MG63 (cell line): ENCODE data around the gene BIN2. TPM values are rescaled to one million over a fixed set of nuclear protein-coding genes. Genes with fewer than 3 reads are reported as not detected.
A peak's percentile ranks its signal among the peaks of the same experiment; 100 is the strongest.
"Not testable (repeated sequence)": the region's sequence is repeated elsewhere in the genome, so short reads cannot be mapped to it uniquely, and the experiment has no call there.

Experiments
- DNase-seq: peaks from one replicate; pipeline ENCODE4 v3.0.0-alpha.2; 2020
- H3K27me3 ChIP-seq: fragments of 250-450 bp; sonication (Bioruptor Pico); 2 replicates; pipeline ENCODE4 v1.5.1; 2020; ENCODE audit warnings: mild to moderate bottlenecking, moderate library complexity
- H3K36me3 ChIP-seq: fragments of 250-450 bp; sonication (Bioruptor Pico); 2 replicates; pipeline ENCODE4 v1.5.1; 2020; ENCODE audit warnings: mild to moderate bottlenecking, moderate library complexity
- H3K4me3 ChIP-seq: fragments of 250-450 bp; sonication (Bioruptor Pico); 2 replicates; pipeline ENCODE4 v1.5.1; 2020; ENCODE audit warnings: mild to moderate bottlenecking, moderate library complexity
- H3K9me3 ChIP-seq: fragments of 250-450 bp; sonication (Bioruptor Pico); 2 replicates; pipeline ENCODE4 v1.5.1; 2020; ENCODE audit warnings: mild to moderate bottlenecking, moderate library complexity
- total RNA-seq: library from RNA; depleted of rRNA; stranded (reverse); fragments of >200 nt; shearing (Covaris generic); gene quantifications from 2 replicates; pipeline ENCODE4 v1.2.3, GENCODE V29; 2014; ENCODE audit warnings: low replicate concordance

The BIN2 gene
- total RNA-seq, 1 experiment from 2014 or later, result not detected

GRCh38 chr12:51357374-51358047 lies 33.5 kb upstream of the BIN2 start:
- H3K9me3 ChIP-seq, result no peaks in the 10 kb centered on the region
- no peaks in the 10 kb centered on the region for H3K36me3 ChIP-seq
- no peak overlapping the region for H3K4me3 ChIP-seq
- no peak for DNase-seq
- H3K27me3 ChIP-seq, result no peaks in the 10 kb centered on the region

GRCh38 chr12:51351913-51352532 lies 28.0 kb upstream of the BIN2 start:
- H3K9me3 ChIP-seq, result no peaks in the 10 kb centered on the region
- no peak overlapping the region for H3K4me3 ChIP-seq
- H3K36me3 ChIP-seq, result no peaks in the 10 kb centered on the region
- no peaks in the 10 kb centered on the region for H3K27me3 ChIP-seq
- DNase-seq, result peak; percentile 14

GRCh38 chr12:51349026-51349425 lies 25.1 kb upstream of the BIN2 start:
- Histone ChIP-seq H3K27me3 (no peaks in the 10 kb centered on the region), H3K4me3 (no peak overlapping the region), H3K36me3 (no peaks in the 10 kb centered on the region), H3K9me3 (no peaks in the 10 kb centered on the region)
- DNase-seq, result peak; percentile 20

GRCh38 chr12:51348116-51348515 lies 24.1 kb upstream of the BIN2 start:
- Histone ChIP-seq H3K4me3 (no peak overlapping the region), H3K36me3 (no peaks in the 10 kb centered on the region), H3K27me3 (no peaks in the 10 kb centered on the region), H3K9me3 (no peaks in the 10 kb centered on the region)
- DNase-seq, result no peak

GRCh38 chr12:51346581-51346980 lies 22.6 kb upstream of the BIN2 start, which contains the start of gene CELA1:
TSS of gene CELA1 (minus strand) at chr12:51346679. CDS start at chr12:51346638, 41 bp downstream.
- Histone ChIP-seq H3K4me3 (no peak within 1 kb of the TSS), H3K27me3 (no peaks in the 10 kb centered on the region), H3K36me3 (no peaks in the 10 kb centered on the region), H3K9me3 (no peaks in the 10 kb centered on the region)
- DNase-seq, result no peak

GRCh38 chr12:51345681-51346080 lies 21.7 kb upstream of the BIN2 start:
- H3K4me3 ChIP-seq, result no peak overlapping the region
- no peaks in the 10 kb centered on the region for H3K36me3 ChIP-seq
- H3K27me3 ChIP-seq, result no peaks in the 10 kb centered on the region
- H3K9me3 ChIP-seq, result no peaks in the 10 kb centered on the region
- peak; percentile 16 for DNase-seq

GRCh38 chr12:51343201-51343600 lies 19.2 kb upstream of the BIN2 start:
- Histone ChIP-seq H3K9me3 (no peaks in the 10 kb centered on the region), H3K36me3 (no peaks in the 10 kb centered on the region), H3K27me3 (no peaks in the 10 kb centered on the region), H3K4me3 (no peak overlapping the region)
- no peak for DNase-seq

- no peaks in the 10 kb centered on the region for H3K27me3 ChIP-seq
Measured at GRCh38 chr12:51342416-51342815, 18.4 kb upstream of the BIN2 start.

GRCh38 chr12:51341251-51342007 lies 17.5 kb upstream of the BIN2 start:
- Histone ChIP-seq H3K27me3 (no peaks in the 10 kb centered on the region), H3K36me3 (no peaks in the 10 kb centered on the region), H3K9me3 (no peaks in the 10 kb centered on the region), H3K4me3 (no peak overlapping the region)
- peak; percentile 30 for DNase-seq

More at GRCh38 chr12:51342416-51342815, 18.4 kb upstream of the BIN2 start:
- Histone ChIP-seq H3K36me3 (no peaks in the 10 kb centered on the region), H3K9me3 (no peaks in the 10 kb centered on the region), H3K4me3 (no peak overlapping the region)
- DNase-seq, result no peak

- DNase-seq, result no peak
Measured at GRCh38 chr12:51339750-51340149, 15.8 kb upstream of the BIN2 start.

GRCh38 chr12:51337336-51337735 lies 13.4 kb upstream of the BIN2 start:
- not testable (repeated sequence) for DNase-seq, H3K36me3 ChIP-seq, H3K9me3 ChIP-seq, H3K4me3 ChIP-seq, H3K27me3 ChIP-seq

More at GRCh38 chr12:51339750-51340149, 15.8 kb upstream of the BIN2 start:
- Histone ChIP-seq H3K27me3 (no peaks in the 10 kb centered on the region), H3K4me3 (no peak overlapping the region), H3K36me3 (no peaks in the 10 kb centered on the region), H3K9me3 (no peaks in the 10 kb centered on the region)

- DNase-seq, result no peak
- H3K36me3 ChIP-seq, result no peaks in the 10 kb centered on the region
- H3K9me3 ChIP-seq, result no peaks in the 10 kb centered on the region
- H3K4me3 ChIP-seq, result no peak overlapping the region
- no peaks in the 10 kb centered on the region for H3K27me3 ChIP-seq
Measured at GRCh38 chr12:51335931-51336330, 12.0 kb upstream of the BIN2 start.

- no peak for DNase-seq
- Histone ChIP-seq H3K4me3 (no peak overlapping the region), H3K36me3 (no peaks in the 10 kb centered on the region), H3K9me3 (no peaks in the 10 kb centered on the region), H3K27me3 (no peaks in the 10 kb centered on the region)
Measured at GRCh38 chr12:51334764-51335163, 10.8 kb upstream of the BIN2 start.

GRCh38 chr12:51333536-51333935 lies 9.6 kb upstream of the BIN2 start:
- H3K4me3 ChIP-seq, result no peak overlapping the region
- no peaks in the 10 kb centered on the region for H3K9me3 ChIP-seq
- no peak for DNase-seq
- no peaks in the 10 kb centered on the region for H3K36me3 ChIP-seq
- H3K27me3 ChIP-seq, result no peaks in the 10 kb centered on the region

- Histone ChIP-seq H3K27me3 (no peaks in the 10 kb centered on the region), H3K36me3 (no peaks in the 10 kb centered on the region), H3K4me3 (no peak overlapping the region), H3K9me3 (no peaks in the 10 kb centered on the region)
- DNase-seq, result no peak
Measured at GRCh38 chr12:51330186-51330585, 6.2 kb upstream of the BIN2 start.

GRCh38 chr12:51329742-51330141 lies 5.8 kb upstream of the BIN2 start:
- Histone ChIP-seq H3K9me3 (no peaks in the 10 kb centered on the region), H3K27me3 (no peaks in the 10 kb centered on the region), H3K36me3 (no peaks in the 10 kb centered on the region), H3K4me3 (no peak overlapping the region)
- no peak for DNase-seq

- Histone ChIP-seq H3K36me3 (no peaks in the 10 kb centered on the region), H3K4me3 (no peak overlapping the region), H3K27me3 (no peaks in the 10 kb centered on the region), H3K9me3 (no peaks in the 10 kb centered on the region)
- no peak for DNase-seq
Measured at GRCh38 chr12:51328587-51328986, 4.6 kb upstream of the BIN2 start.
